GM21737 (cell line): ENCODE data around the gene RAD51B.

Experiments used
- ATAC-seq: cut with Tn5 transposase; IDR thresholded peaks from one replicate; pipeline ENCODE4 v1.9.1; 2021; ENCODE audit warnings: mild to moderate bottlenecking, moderate library complexity; ENCODE audit not compliant: unreplicated experiment

RAD51B gene

GRCh38 chr14:68446243-68447040 lies 626.9 kb downstream of the RAD51B start:
- no peak for ATAC-seq

GRCh38 chr14:68447581-68448251 lies 628.1 kb downstream of the RAD51B start:
- no peak for ATAC-seq

- no peak for ATAC-seq
Measured at GRCh38 chr14:68448252-68448902, 628.8 kb downstream of the RAD51B start.

GRCh38 chr14:68449561-68450181 lies 630.1 kb downstream of the RAD51B start:
- no peak for ATAC-seq

DNA sequence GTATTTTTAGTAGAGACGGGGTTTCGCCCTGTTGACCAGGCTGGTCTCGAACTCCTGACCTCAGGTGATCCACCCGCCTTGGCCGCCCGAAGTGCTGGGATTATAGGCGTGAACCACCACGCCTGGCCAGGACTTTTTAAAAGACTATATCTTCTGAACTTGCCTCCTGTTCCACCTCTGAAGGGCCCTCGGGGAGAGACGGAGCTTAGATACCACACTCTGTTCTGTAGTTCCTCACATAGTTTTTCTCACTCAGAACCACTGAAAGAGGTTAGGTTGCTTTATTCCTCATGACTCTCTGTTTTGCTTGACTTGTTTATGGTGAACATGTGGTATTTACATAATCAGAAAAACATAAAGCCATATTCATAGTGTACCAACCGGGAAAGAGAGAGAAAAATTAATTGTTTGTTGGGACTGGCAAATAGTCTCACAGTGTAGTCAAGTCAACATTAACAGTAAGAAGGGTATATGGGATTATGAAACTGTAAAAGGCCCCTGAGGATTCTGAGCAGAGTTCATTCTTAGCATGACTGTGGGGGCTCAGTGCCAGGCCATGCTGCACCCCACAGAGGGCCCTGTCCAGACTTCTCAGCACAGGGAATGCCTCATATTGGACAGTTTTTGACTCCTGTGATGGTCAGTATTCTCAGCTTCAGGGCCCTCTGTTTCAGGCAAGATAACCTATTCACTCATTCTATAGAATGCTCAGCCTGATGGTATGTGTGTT lies 631.0 kb downstream of the RAD51B start:
- ATAC-seq = no peak

DNA sequence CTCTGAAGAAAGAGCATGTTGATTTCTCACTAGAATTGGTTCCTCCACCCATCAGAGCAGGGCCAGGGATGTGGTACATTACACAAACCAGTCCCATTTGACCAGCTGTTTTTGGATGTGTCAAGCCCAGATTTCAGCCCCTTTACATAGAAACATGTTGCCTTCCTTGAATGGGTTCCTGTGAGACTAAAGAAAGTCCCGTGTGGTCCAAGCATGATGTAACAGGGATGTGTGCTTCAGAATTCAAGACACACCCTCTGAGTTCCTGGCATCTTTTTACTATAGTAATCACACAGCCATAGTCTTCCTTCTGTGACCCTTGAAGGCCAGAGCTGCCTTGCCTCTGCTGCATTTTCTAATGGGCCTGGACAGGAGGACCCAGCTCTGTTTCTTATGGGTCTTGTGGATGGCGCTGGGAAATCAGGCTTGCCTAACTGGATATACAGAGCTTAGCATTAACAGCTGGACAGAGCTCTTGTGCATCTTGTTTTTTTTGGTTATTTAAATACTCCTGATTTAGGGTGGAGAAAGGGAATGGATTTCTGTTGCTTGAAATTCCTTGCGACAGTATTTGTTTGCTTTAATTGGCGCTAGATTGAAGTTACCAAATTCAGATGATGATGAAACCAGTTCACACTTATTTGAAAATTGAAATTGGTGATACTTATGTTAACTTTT lies 632.3 kb downstream of the RAD51B start:
- no peak for ATAC-seq

DNA sequence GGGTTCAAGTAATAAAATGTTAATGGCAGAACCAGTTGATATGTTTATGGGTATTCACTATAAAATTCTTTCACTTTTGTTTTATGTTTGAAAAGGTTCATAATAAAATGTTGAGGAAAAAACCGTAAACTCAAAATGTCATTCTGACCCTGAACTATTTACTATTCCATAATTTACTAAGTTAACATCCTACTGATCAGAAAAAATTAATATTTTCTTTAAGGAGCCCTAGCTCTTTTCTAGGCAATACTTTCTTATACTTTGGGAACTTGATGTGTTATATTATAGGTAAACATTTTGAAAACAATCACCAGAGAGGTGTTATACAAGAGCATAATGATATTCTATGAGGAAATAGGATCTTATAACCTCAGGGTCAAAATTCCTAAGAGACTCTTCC lies 638.7 kb downstream of the RAD51B start:
- no peak for ATAC-seq

DNA sequence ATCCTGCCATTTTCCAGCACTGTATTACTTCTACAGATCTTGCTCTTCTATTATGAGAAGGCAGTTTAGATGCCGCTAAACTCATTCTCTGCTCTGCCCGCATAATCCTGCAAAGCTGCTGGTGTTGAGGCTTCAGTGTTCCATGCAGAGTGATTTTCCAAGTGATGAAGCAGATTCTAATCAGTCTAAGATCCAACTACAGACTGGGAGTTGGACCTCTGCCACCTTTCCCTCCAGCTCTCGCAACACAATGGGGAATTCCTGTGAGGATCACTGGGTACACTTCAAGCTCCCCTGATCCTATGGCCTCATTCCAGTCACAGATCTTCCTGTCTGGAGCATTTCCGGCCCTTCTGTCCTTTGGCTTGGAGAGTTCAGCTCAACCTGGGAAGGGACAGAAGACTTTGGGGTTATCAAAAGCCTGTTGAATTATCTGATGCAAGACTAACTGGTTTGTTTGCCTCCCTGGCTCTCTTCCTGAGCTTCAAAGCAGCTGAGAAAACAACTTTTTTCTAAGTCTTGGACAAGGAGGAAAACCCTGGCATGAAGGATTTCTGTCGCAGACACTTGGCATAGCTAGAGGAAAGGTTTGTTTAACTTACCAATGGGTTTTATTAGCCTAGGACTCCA lies 639.4 kb downstream of the RAD51B start:
- ATAC-seq = no peak

DNA sequence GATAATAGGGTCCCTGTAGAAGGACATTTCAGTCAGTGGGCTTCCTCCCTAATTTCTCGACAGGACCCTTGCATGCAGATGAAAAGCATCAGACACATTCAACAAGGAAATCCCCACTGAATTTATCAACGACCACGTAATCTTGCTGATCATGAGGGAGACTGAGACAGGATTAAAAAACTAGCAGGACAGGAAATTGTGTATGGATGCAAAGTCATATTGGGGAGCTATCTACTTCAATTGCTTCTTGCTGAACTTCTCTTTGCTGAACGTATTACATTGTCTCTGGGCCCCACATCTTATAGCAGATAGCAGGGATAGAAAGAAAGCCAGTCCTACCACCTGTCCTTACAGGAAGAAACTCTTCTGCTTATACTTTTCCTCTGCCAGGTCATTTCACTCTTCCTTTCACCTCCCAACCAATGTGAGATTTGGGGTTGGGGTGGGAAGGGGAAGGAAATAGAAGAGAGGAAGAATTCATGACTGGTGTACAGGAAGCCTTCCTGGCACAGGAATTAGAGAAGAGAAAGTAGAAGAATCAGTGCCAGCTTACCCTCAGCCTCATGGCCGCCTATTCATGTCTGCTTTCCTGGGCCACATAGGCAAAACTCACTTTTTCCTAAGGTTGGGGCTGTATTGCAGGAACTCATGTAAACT lies 640.0 kb downstream of the RAD51B start:
- no peak for ATAC-seq

DNA sequence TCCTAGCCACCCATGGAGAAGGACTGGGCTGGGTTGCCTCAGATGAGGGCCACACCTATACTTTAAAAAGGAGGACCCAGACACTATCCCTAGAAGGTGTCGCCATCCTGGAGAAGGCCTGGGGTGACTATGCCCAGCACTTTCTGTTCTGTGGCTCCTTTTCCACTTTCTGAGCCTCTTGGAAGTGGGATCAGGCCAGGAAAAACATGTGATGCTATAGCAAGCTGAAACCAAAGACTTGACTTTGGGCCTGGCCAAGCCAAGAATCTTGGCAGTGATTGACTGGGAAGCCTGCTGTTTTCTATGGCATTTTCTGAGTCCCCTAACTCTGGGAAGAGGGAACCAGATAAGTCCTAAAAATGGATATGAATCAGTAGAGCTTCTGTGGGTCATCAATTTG lies 641.0 kb downstream of the RAD51B start:
- no peak for ATAC-seq

- ATAC-seq = no peak
Measured at GRCh38 chr14:68461086-68461485, 641.5 kb downstream of the RAD51B start.

DNA sequence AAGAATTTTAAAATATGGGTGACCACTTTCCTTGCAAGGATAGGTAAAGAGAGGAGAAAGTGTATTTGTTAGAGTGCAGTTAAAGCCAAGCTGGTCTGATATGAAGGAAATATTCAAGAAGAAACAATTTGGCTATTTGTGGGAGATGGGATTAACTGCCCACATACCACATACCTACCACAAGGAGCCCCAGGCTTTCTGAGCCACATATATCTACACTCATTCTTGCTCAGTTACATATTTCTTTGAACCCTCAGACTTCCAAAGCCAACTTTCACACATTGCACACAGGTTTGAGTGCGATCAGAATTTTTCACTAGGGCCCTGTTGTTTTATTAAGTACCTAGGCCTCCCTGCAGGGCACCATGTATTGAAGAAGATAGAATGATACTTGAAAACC lies 643.1 kb downstream of the RAD51B start:
- no peak for ATAC-seq

GRCh38 chr14:68463299-68463698 lies 643.7 kb downstream of the RAD51B start:
- no peak for ATAC-seq

- ATAC-seq = no peak
Measured at GRCh38 chr14:68463705-68464374, 644.3 kb downstream of the RAD51B start.

DNA sequence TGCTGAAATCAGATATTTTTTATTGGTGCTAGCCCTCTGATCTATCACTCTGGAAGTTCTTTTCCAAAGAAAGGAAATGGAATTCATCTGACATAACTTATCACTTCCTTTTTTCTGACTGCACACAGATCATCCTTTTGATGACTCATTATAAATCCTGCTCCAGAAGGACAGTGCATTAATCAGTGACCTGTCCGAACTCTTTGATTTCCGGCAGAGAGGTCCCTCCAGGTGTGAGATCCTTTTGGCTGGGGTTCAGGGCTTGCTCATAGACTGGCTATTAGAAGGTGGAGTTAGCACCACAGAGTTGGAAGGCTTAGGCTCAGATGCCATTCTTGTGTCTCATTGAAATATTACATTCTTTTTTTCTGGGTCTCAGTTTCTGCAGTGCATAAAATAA lies 645.1 kb downstream of the RAD51B start:
- ATAC-seq = no peak

DNA sequence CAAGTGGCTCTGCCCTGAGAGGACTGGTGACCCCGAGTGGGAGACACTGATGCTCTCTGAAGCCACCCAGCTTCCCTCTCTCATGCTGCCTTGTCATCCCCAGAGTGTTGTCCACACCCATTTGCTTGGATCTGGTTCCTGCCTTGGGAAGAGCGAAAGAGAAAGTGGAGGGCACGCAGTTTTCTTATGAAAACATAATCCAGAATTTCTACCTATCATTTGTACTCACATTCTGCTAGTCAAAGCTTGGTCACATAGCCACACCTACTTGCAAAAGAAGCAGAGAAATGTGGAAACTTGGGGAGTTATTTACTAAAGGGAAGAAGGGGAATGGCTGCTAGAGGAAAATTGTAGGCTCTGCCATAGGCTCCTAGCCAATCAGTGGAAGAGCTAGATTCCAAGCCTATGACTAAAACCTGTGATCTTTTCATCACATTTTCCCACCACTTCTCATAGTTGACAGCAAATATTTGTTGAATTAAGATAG lies 647.0 kb downstream of the RAD51B start:
- ATAC-seq = no peak

DNA sequence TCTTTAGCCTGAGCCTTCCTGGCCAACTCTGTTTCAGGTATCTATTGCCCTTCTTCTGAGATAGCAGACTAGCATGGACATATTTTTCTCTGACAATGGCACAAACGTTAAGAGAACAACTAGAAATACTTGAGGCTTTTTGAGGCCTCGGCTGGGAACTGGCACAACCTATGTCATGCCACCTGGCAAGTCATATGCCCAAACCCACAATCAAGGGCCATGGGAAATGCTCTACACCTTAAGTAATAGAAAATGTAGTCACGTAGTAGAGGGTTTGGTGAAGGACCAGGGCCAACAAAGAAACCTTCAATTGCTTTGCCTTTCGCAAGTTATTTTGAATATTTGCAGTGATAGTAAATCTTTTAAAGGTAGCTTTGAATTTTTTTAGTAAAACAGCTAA lies 647.8 kb downstream of the RAD51B start:
- ATAC-seq = no peak

- ATAC-seq = no peak
Measured at GRCh38 chr14:68468437-68469207, 649.0 kb downstream of the RAD51B start.
